ENCODE data around the gene LACTB.
"Not testable (repeated sequence)": the region's sequence is repeated elsewhere in the genome, so short reads cannot be mapped to it uniquely, and the experiment has no call there.

GRCh38 chr15:63099581-63099980, 22.1 kb upstream of the LACTB start:
- TF ChIP-seq SMAD3 (CRISPR knock-in tag; IDR thresholded peaks at IDR 0.05; ENCODE audit: borderline replicate concordance); TCF7 (CRISPR knock-in tag; IDR thresholded peaks at IDR 0.05; ENCODE audit: low read depth); CTCF (IDR thresholded peaks at IDR 0.05); CREB1 (CRISPR knock-in tag; IDR thresholded peaks at IDR 0.05); ZNF671 (CRISPR knock-in tag; IDR thresholded peaks at IDR 0.05); TP53 (CRISPR knock-in tag; IDR thresholded peaks at IDR 0.05); ETV6 (CRISPR knock-in tag; IDR thresholded peaks at IDR 0.05); GABPB1 (CRISPR knock-in tag; IDR thresholded peaks at IDR 0.05); NFYB (CRISPR knock-in tag; conservative IDR thresholded peaks at IDR 0.05; ENCODE audit: low read depth); E2F1 (CRISPR knock-in tag; IDR thresholded peaks at IDR 0.05); SP1 (CRISPR knock-in tag; conservative IDR thresholded peaks at IDR 0.05); HMGA2 (CRISPR knock-in tag; IDR thresholded peaks at IDR 0.05): not testable (repeated sequence)
